Left lung (tissue), 10 donors: Measurements from ENCODE around the gene RALGAPB. TPM values are rescaled to one million over a fixed set of nuclear protein-coding genes. Genes with fewer than 3 reads are reported as not detected.

Experiments used
- ATAC-seq: fragments of 200-7000 bp; cut with Tn5 transposase; one replicate; pipeline ENCODE4 v1.9.1; 2020; ENCODE audit warnings: moderate library complexity
- DNase-seq, 4 donors: peaks; one replicate each; pipeline ENCODE4 v3.0.0-alpha.2; 2013 to 2020
- H3K27ac ChIP-seq, 2 donors: fragments of 200-600 bp; sonication (generic) in 1 of 2; one replicate each; pipeline versions ENCODE4 v1.5.0 to v1.8.0; 2020 to 2021
- H3K27me3 ChIP-seq, 2 donors: fragments of 200-600 bp; sonication (generic) in 1 of 2; one replicate each; pipeline versions ENCODE4 v1.5.0 to v1.8.0; 2020 to 2021
- H3K36me3 ChIP-seq, 2 donors: fragments of 200-600 bp; sonication (generic) in 1 of 2; one replicate each; pipeline versions ENCODE4 v1.5.0 to v1.8.0; 2020 to 2021
- H3K4me1 ChIP-seq, 2 donors: fragments of 200-600 bp; one replicate each; pipeline ENCODE4 v1.8.0; 2021
- H3K4me3 ChIP-seq, 2 donors: fragments of 200-600 bp; sonication (generic) in 1 of 2; one replicate each; pipeline versions ENCODE4 v1.5.0 to v1.8.0; 2020 to 2021; ENCODE audit warnings: mild to moderate bottlenecking in 1 of 2
- H3K9me3 ChIP-seq, 2 donors: fragments of 200-600 bp; sonication (generic) in 1 of 2; one replicate each; pipeline versions ENCODE4 v1.5.0 to v1.8.0; 2020 to 2021
- intact Hi-C, 2 donors: fragments of 100-400 bp; cut with DNase I; formaldehyde crosslinking; loops; one replicate each; pipeline versions ENCODE4 v1.11.2 to v1.14.2; 2022
- polyA plus RNA-seq, 6 donors: library from polyadenylated mRNA; unstranded; fragments of 120-200 nt; gene quantifications; one replicate each; pipeline ENCODE4 v1.2.1, GENCODE V29; 2013; ENCODE audit not compliant: insufficient read length in 6 of 6
- total RNA-seq, 2 donors: library from RNA; stranded (reverse); fragmentation: NEBNext Ultra II Directional; extraction: Animal tissue kit (Norgen Biotek cat#: 25700); gene quantifications; one replicate each; pipeline ENCODE4 v1.2.1, GENCODE V29; 2021
- TF ChIP-seq, protein P1 (sequence below), 2 donors: fragments of 200-600 bp; sonication (generic) in 1 of 2; IDR thresholded peaks; one replicate each; pipeline versions ENCODE4 v1.5.0 to v1.8.0; 2021; ENCODE audit warnings: antibody characterized with exemption in 2 of 2
- donor health status: DM: no; HTN: yes; CAD: no.
- donor health status: DM: no; HTN: no; CAD: no.

The RALGAPB gene
- total and polyA plus RNA-seq, 8 donors: 29.6 to 38.4 (median 35.8) TPM

- ATAC-seq: no peak
- Histone ChIP-seq H3K27ac (no peak overlapping the region), H3K4me3 (no peak overlapping the region), H3K27me3 (no peaks in the 10 kb centered on the region), H3K36me3 (peaks cover 0 to 25% of the 10 kb centered on the region in 2 donors), H3K4me1 (peaks cover 7 to 14% of the 10 kb centered on the region in 2 donors), H3K9me3 (no peaks in the 10 kb centered on the region)
- intact Hi-C loops: no loop called here
- no peak for DNase-seq
- TF ChIP-seq, protein P1, sequence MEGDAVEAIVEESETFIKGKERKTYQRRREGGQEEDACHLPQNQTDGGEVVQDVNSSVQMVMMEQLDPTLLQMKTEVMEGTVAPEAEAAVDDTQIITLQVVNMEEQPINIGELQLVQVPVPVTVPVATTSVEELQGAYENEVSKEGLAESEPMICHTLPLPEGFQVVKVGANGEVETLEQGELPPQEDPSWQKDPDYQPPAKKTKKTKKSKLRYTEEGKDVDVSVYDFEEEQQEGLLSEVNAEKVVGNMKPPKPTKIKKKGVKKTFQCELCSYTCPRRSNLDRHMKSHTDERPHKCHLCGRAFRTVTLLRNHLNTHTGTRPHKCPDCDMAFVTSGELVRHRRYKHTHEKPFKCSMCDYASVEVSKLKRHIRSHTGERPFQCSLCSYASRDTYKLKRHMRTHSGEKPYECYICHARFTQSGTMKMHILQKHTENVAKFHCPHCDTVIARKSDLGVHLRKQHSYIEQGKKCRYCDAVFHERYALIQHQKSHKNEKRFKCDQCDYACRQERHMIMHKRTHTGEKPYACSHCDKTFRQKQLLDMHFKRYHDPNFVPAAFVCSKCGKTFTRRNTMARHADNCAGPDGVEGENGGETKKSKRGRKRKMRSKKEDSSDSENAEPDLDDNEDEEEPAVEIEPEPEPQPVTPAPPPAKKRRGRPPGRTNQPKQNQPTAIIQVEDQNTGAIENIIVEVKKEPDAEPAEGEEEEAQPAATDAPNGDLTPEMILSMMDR (IDR thresholded peaks at IDR 0.05): no peak
Observed at GRCh38 chr20:38447931-38448675, 24.5 kb upstream of the RALGAPB start.

DNA sequence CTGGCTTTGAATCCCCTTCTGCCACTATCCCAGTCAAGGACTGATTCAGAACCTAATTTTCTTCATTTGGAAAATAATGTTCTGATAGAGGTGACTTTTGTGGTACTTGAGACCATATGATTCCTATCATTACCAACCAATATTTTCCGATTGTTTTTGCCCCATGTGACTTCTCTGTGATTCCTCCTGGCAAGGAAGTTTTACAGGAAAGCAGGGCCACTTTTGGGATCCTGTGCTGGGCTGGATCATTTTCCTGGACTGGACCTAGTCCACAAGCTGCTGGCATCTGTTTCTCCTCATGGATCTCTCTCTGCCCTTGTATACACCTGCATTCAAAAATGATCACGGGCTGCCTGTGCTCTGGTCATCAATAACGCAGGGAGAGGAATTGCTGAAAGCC is 23.6 kb upstream of the RALGAPB start:
- no peaks in the 10 kb centered on the region for H3K27me3 ChIP-seq
- intact Hi-C loops: no loop called here
- H3K36me3 ChIP-seq: peaks cover 0 to 25% of the 10 kb centered on the region in 2 donors
- ATAC-seq: no peak
- peak overlapping the region in 1 of 2 donors; percentile 18 for H3K27ac ChIP-seq
- no peak overlapping the region for H3K4me3 ChIP-seq
- H3K9me3 ChIP-seq: no peaks in the 10 kb centered on the region
- no peak for DNase-seq
- TF ChIP-seq, protein P1 (IDR thresholded peaks at IDR 0.05): no peak
- peaks cover 7 to 14% of the 10 kb centered on the region in 2 donors for H3K4me1 ChIP-seq

DNA sequence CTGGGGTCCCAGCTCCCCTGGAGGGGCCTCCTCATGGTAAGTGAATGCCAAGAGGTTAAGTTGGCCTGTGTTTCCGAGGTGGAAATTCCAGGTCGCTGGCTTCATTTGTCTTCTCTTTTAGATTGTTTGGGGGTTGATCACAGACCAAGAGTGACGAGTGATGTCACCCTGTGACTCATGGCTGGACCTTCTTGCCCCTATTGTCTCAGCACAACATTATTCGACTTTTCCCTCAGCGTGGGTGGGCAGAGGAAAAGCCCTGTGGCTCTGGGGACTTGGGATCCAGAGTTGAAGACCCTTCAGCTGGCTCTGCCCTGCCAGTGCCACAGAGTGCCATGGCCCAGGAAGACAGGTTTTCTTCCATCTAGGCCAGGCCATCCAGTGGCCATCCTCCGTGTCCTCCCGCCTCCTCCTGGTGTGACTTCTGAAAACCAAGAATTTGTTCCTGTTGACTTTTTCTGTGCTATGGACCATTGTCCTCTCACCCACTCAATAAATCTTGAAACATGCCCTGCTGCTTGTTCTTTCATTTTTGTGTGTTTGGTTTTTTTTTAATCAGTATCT is 22.1 kb upstream of the RALGAPB start:
- intact Hi-C loops: no loop called here

GRCh38 chr20:38452880-38453624 is 19.6 kb upstream of the RALGAPB start:
- Histone ChIP-seq H3K9me3 (no peaks in the 10 kb centered on the region), H3K4me3 (no peak overlapping the region), H3K27ac (peak overlapping the region; percentile 50 to 63), H3K36me3 (peaks cover 0 to 25% of the 10 kb centered on the region in 2 donors), H3K4me1 (peaks cover 0 to 3% of the 10 kb centered on the region in 2 donors), H3K27me3 (no peaks in the 10 kb centered on the region)
- ATAC-seq (no peak), DNase-seq (no peak)
- intact Hi-C loops: no loop called here
- TF ChIP-seq, protein P1 (IDR thresholded peaks at IDR 0.05): no peak

More for the DNA sequence above, 22.1 kb upstream of the RALGAPB start:
- DNase-seq (no peak), ATAC-seq (no peak)
- Histone ChIP-seq H3K36me3 (peaks cover 0 to 25% of the 10 kb centered on the region in 2 donors), H3K4me1 (peaks cover 7 to 14% of the 10 kb centered on the region in 2 donors), H3K27ac (peak overlapping the region in 1 of 2 donors; percentile 24), H3K27me3 (no peaks in the 10 kb centered on the region), H3K4me3 (no peak overlapping the region), H3K9me3 (no peaks in the 10 kb centered on the region)
- TF ChIP-seq, protein P1 (IDR thresholded peaks at IDR 0.05): no peak

GRCh38 chr20:38453941-38454340 is 18.7 kb upstream of the RALGAPB start:
- H3K4me3 ChIP-seq: no peak overlapping the region
- H3K36me3 ChIP-seq: peaks cover 0 to 19% of the 10 kb centered on the region in 2 donors
- TF ChIP-seq, protein P1 (IDR thresholded peaks at IDR 0.05): no peak
- ATAC-seq (no peak), DNase-seq (no peak)
- H3K9me3 ChIP-seq: no peaks in the 10 kb centered on the region
- intact Hi-C loops: no loop called here
- H3K27me3 ChIP-seq: no peaks in the 10 kb centered on the region
- H3K4me1 ChIP-seq: no peaks in the 10 kb centered on the region
- peak overlapping the region in 1 of 2 donors; percentile 63 for H3K27ac ChIP-seq
